PC-9 (cell line): Measurements from ENCODE around the gene SARNP.

Source experiments
- EZH2 ChIP-seq: fragments of 200-600 bp; sonication (generic); IDR thresholded peaks from 2 replicates; pipeline ENCODE4 v1.8.0; 2017; ENCODE audit warnings: antibody characterized with exemption, low read depth
- TF ChIP-seq, protein P1 (sequence below): fragments of 200-600 bp; sonication (generic); conservative IDR thresholded peaks from 2 replicates; pipeline ENCODE4 v1.6.1; 2017; ENCODE audit warnings: mixed run types, antibody characterized with exemption, mild to moderate bottlenecking, moderate library complexity

DNA sequence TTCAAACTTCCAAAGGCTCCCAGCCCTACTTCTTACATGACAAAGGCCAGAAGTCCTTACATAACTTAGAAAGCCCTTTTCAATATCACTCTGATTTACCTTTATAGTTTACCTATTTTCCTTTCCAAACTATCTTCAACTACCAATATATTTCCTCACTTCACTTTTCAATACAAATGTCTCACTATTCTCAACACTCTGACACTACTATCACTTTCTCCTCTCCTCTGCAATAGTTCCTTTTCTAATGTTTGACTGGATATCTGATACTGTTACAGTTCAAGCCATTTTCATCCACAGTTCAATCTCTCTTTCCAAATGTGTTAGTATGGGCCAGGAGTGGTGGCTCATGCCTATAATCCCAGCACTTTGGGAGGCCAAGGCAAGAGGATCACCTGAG, 3.3 kb downstream of the SARNP start:
- TF ChIP-seq, protein P1, sequence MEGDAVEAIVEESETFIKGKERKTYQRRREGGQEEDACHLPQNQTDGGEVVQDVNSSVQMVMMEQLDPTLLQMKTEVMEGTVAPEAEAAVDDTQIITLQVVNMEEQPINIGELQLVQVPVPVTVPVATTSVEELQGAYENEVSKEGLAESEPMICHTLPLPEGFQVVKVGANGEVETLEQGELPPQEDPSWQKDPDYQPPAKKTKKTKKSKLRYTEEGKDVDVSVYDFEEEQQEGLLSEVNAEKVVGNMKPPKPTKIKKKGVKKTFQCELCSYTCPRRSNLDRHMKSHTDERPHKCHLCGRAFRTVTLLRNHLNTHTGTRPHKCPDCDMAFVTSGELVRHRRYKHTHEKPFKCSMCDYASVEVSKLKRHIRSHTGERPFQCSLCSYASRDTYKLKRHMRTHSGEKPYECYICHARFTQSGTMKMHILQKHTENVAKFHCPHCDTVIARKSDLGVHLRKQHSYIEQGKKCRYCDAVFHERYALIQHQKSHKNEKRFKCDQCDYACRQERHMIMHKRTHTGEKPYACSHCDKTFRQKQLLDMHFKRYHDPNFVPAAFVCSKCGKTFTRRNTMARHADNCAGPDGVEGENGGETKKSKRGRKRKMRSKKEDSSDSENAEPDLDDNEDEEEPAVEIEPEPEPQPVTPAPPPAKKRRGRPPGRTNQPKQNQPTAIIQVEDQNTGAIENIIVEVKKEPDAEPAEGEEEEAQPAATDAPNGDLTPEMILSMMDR: no peak
- no peak for TF ChIP-seq EZH2
